Activated naive CD8-positive, alpha-beta T cell (primary cell): Measurements from ENCODE around the gene SERINC3.

ENCODE experiments used
- H3K27ac Mint-ChIP-seq: one replicate; pipeline ENCODE4 v1.8.0; 2021; ENCODE audit warnings: mixed read lengths
- H3K27me3 Mint-ChIP-seq: one replicate; pipeline ENCODE4 v1.8.0; 2021; ENCODE audit warnings: mixed read lengths
- H3K36me3 Mint-ChIP-seq: one replicate; pipeline ENCODE4 v1.8.0; 2021; ENCODE audit warnings: mixed read lengths
- H3K4me1 Mint-ChIP-seq: one replicate; pipeline ENCODE4 v1.8.0; 2021; ENCODE audit warnings: low read depth, mixed read lengths
- H3K4me3 Mint-ChIP-seq: one replicate; pipeline ENCODE4 v1.8.0; 2021; ENCODE audit warnings: mild to moderate bottlenecking, mixed read lengths
- H3K9me3 Mint-ChIP-seq: one replicate; pipeline ENCODE4 v1.8.0; 2021; ENCODE audit warnings: low read depth, mixed read lengths

SERINC3 gene

GRCh38 chr20:44491635-44492395 is 30.1 kb downstream of the SERINC3 start:
- no peaks in the 10 kb centered on the region for H3K9me3 Mint-ChIP-seq
- peak overlapping the region; percentile 69 for H3K27ac Mint-ChIP-seq
- H3K4me3 Mint-ChIP-seq = no peak overlapping the region
- peaks cover 38% of the 10 kb centered on the region for H3K4me1 Mint-ChIP-seq
- H3K27me3 Mint-ChIP-seq = no peaks in the 10 kb centered on the region
- H3K36me3 Mint-ChIP-seq = peaks cover 11% of the 10 kb centered on the region

GRCh38 chr20:44489931-44490330 is 31.9 kb downstream of the SERINC3 start:
- H3K9me3 Mint-ChIP-seq = no peaks in the 10 kb centered on the region
- H3K4me1 Mint-ChIP-seq = peaks cover 25% of the 10 kb centered on the region
- peak overlapping the region; percentile 19 for H3K27ac Mint-ChIP-seq
- H3K4me3 Mint-ChIP-seq = no peak overlapping the region
- peaks cover 14% of the 10 kb centered on the region for H3K36me3 Mint-ChIP-seq
- H3K27me3 Mint-ChIP-seq = no peaks in the 10 kb centered on the region

GRCh38 chr20:44489223-44489622 is 32.6 kb downstream of the SERINC3 start:
- H3K4me3 Mint-ChIP-seq = no peak overlapping the region
- H3K9me3 Mint-ChIP-seq = no peaks in the 10 kb centered on the region
- peaks cover 20% of the 10 kb centered on the region for H3K4me1 Mint-ChIP-seq
- peak overlapping the region; percentile 36 for H3K27ac Mint-ChIP-seq
- peaks cover 14% of the 10 kb centered on the region for H3K36me3 Mint-ChIP-seq
- no peaks in the 10 kb centered on the region for H3K27me3 Mint-ChIP-seq

DNA sequence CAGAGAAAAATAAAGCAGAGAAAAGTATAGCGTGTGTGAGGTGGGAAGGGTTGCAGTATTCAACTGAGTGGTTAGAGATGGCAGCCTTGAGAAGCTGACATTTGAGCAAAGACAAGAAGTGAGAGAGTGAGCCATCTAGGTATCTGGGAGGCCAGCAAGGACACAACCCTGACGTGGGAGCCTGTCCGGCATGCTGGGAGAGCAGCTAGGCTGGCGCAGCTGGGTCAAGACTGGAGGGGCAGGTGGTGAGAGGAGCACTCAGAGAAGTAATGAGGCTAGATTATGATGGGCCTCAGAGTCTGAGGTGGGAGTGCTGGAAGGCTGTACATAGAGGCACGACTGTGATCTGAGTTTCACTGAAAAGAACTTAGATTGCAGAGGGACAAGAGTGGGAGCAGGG is 33.3 kb downstream of the SERINC3 start:
- peaks cover 18% of the 10 kb centered on the region for H3K4me1 Mint-ChIP-seq
- no peaks in the 10 kb centered on the region for H3K9me3 Mint-ChIP-seq
- no peaks in the 10 kb centered on the region for H3K27me3 Mint-ChIP-seq
- H3K36me3 Mint-ChIP-seq = peaks cover 16% of the 10 kb centered on the region
- H3K4me3 Mint-ChIP-seq = no peak overlapping the region
- peak overlapping the region; percentile 36 for H3K27ac Mint-ChIP-seq

- peaks cover 17% of the 10 kb centered on the region for H3K36me3 Mint-ChIP-seq
- H3K27ac Mint-ChIP-seq = no peak overlapping the region
- no peaks in the 10 kb centered on the region for H3K27me3 Mint-ChIP-seq
- no peak overlapping the region for H3K4me3 Mint-ChIP-seq
- H3K9me3 Mint-ChIP-seq = no peaks in the 10 kb centered on the region
- H3K4me1 Mint-ChIP-seq = peaks cover 14% of the 10 kb centered on the region
These were observed 36.1 kb downstream of the SERINC3 start for GRCh38 chr20:44485830-44486198.

DNA sequence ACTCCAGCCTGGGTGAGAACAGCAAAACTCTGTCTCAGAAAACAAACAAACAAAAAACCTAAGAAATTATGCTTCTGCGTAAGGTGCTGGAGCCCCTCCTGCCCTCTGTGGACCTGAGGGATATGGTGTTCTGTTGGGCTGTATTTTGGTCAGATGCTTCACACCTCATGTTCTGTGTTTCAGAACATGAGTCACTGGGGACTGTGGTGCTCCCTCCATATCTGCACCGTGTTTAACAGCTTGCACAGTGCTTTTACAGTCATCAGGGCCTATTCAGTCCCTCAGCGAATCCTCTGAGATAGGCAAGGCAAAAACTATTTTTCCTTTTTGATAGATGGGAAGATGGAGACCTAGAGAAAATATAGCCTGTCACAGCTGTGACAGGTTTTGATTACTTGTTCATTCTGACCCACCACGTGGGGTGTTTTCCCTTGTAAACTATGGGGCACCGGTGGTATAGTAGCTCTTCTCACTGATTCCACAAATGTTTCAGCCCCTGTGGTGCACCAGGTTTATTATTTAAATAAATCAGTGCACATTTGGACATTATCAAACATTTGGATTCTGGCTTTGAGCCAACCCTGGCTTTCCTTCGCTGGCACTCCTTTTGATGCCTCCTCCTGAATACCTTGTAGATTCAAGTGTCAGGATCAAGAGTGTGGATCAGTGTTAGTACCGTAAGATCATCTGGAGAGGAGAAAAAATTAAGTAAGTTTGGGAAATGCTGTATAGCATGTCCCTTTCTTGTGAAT is 36.6 kb downstream of the SERINC3 start:
- peaks cover 12% of the 10 kb centered on the region for H3K4me1 Mint-ChIP-seq
- peaks cover 15% of the 10 kb centered on the region for H3K36me3 Mint-ChIP-seq
- H3K4me3 Mint-ChIP-seq = no peak overlapping the region
- H3K9me3 Mint-ChIP-seq = no peaks in the 10 kb centered on the region
- H3K27me3 Mint-ChIP-seq = no peaks in the 10 kb centered on the region
- peak overlapping the region; percentile 41 for H3K27ac Mint-ChIP-seq

- H3K4me3 Mint-ChIP-seq = no peak overlapping the region
- H3K27me3 Mint-ChIP-seq = no peaks in the 10 kb centered on the region
These were observed 38.8 kb downstream of the SERINC3 start for GRCh38 chr20:44483112-44483511.

DNA sequence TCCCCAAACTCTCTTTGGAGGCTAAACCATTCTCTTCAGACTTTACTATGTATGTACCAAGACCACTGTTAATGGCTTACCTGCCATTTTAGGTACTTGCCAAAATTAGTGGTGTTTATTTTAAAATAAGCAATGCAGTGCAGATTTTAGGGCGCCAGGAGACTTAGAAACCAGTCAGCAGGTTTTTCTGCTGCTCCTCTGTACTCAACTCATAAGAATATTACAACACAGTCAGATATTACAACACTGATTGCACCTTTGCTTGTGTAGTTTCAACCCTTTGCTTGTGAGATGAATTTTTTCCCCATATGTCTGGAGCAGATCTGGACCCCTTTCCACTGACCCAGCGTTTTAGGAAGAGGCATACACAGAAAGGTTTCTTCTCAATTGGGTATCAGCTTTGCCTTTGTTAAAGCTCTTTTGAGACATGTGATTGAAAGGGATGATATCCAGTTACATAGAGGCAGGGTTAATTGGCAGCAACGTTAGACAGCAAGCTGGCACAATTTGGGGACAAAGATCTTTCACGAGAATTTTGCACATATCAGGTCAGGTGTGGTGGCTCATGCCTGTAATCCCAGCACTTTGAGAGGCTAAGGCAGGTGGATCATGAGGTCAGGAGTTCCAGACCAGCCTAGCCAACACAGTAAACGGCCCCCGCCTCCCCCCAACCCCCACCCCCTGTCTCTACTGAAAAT is 40.0 kb downstream of the SERINC3 start:
- H3K36me3 Mint-ChIP-seq = peaks cover 9% of the 10 kb centered on the region
- H3K27me3 Mint-ChIP-seq = no peaks in the 10 kb centered on the region
- no peaks in the 10 kb centered on the region for H3K9me3 Mint-ChIP-seq
- peaks cover 13% of the 10 kb centered on the region for H3K4me1 Mint-ChIP-seq
- H3K27ac Mint-ChIP-seq = no peak overlapping the region
- no peak overlapping the region for H3K4me3 Mint-ChIP-seq

More at GRCh38 chr20:44483112-44483511, 38.8 kb downstream of the SERINC3 start:
- H3K36me3 Mint-ChIP-seq = peaks cover 9% of the 10 kb centered on the region
- H3K9me3 Mint-ChIP-seq = no peaks in the 10 kb centered on the region
- H3K4me1 Mint-ChIP-seq = peaks cover 8% of the 10 kb centered on the region
- no peak overlapping the region for H3K27ac Mint-ChIP-seq

DNA sequence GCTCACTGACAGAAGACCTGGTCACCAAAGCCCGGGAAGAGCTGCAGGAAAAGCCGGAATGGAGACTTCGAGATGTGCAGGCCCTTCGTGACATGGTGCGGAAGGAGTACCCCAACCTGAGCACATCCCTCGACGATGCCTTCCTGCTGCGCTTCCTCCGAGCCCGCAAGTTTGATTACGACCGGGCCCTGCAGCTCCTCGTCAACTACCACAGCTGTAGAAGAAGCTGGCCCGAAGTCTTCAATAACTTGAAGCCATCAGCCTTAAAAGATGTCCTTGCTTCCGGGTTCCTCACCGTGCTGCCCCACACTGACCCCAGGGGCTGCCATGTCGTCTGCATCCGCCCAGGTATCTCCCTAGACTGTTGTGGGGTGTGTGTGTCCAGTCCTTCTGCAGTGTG is 41.8 kb downstream of the SERINC3 start:
- Mint-ChIP-seq H3K27me3 (no peaks in the 10 kb centered on the region), H3K4me3 (no peak overlapping the region), H3K27ac (no peak overlapping the region), H3K9me3 (no peaks in the 10 kb centered on the region), H3K36me3 (peaks cover 9% of the 10 kb centered on the region), H3K4me1 (peaks cover 23% of the 10 kb centered on the region)

- Mint-ChIP-seq H3K36me3 (peaks cover 8% of the 10 kb centered on the region), H3K27me3 (no peaks in the 10 kb centered on the region), H3K4me1 (peaks cover 24% of the 10 kb centered on the region), H3K27ac (no peak overlapping the region), H3K9me3 (no peaks in the 10 kb centered on the region), H3K4me3 (no peak overlapping the region)
These were observed 42.2 kb downstream of the SERINC3 start for GRCh38 chr20:44479643-44480042.

GRCh38 chr20:44478206-44478605 is 43.7 kb downstream of the SERINC3 start:
- Mint-ChIP-seq H3K36me3 (peaks cover 6% of the 10 kb centered on the region), H3K27ac (no peak overlapping the region), H3K4me1 (peaks cover 24% of the 10 kb centered on the region), H3K9me3 (no peaks in the 10 kb centered on the region), H3K4me3 (no peak overlapping the region), H3K27me3 (no peaks in the 10 kb centered on the region)

DNA sequence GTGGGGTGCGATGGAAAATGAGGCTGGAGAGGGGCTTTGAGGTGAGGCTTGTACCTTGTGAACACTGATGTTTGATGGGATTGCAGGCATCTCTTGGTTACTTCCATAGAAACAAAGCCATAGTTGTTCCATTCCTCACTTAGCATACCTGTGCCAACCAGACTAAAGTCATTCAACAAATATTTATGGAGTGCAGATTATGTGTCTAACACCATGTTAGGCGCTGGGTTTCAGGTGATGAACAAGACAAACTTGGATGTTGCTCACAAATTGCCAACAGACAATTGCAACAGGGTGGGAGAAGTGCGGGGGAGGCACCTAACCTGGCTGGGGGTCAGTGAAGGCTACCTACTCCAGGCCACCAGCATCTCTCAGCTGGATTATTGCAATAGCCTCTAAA is 44.7 kb downstream of the SERINC3 start:
- no peaks in the 10 kb centered on the region for H3K9me3 Mint-ChIP-seq
- peaks cover 6% of the 10 kb centered on the region for H3K36me3 Mint-ChIP-seq
- H3K4me3 Mint-ChIP-seq = peak overlapping the region; percentile 94
- H3K4me1 Mint-ChIP-seq = peaks cover 24% of the 10 kb centered on the region
- H3K27me3 Mint-ChIP-seq = no peaks in the 10 kb centered on the region
- H3K27ac Mint-ChIP-seq = peak overlapping the region; percentile 97

GRCh38 chr20:44475694-44476560 is 45.9 kb downstream of the SERINC3 start, which contains the start of gene TTPAL:
Gene TTPAL, plus strand, starts transcription at chr20:44475874. Its CDS starts 4,126 bp downstream, at chr20:44480000.
- H3K27me3 Mint-ChIP-seq = no peaks in the 10 kb centered on the region
- peaks cover 24% of the 10 kb centered on the region for H3K4me1 Mint-ChIP-seq
- peak within 1 kb of the TSS; percentile 97 for H3K27ac Mint-ChIP-seq
- H3K4me3 Mint-ChIP-seq = peak within 1 kb of the TSS; percentile 94
- H3K9me3 Mint-ChIP-seq = no peaks in the 10 kb centered on the region
- peaks cover 3% of the 10 kb centered on the region for H3K36me3 Mint-ChIP-seq

DNA sequence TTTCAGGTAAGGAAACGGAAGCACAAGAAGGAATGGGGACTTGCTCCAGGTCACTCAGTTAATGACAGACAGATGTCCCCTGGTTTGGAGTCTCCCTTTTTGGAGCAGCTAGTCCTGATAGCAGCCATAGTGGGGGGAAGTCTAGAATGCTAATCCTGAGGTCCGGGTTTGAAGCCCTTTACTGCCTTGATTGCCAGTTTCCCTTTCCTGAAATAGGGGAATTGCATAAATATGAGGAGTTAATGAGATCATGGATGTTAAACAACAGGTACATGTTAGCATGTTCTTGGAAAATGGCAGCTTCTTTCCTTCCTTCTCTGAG is 46.5 kb downstream of the SERINC3 start:
- H3K4me3 Mint-ChIP-seq = peak overlapping the region; percentile 94
- H3K27ac Mint-ChIP-seq = peak overlapping the region; percentile 97
- no peaks in the 10 kb centered on the region for H3K27me3 Mint-ChIP-seq
- H3K9me3 Mint-ChIP-seq = no peaks in the 10 kb centered on the region
- H3K36me3 Mint-ChIP-seq = peaks cover 3% of the 10 kb centered on the region
- peaks cover 24% of the 10 kb centered on the region for H3K4me1 Mint-ChIP-seq
